Measurements from ENCODE around the gene LBHD2. TPM values are rescaled to one million over a fixed set of nuclear protein-coding genes. Genes with fewer than 3 reads are reported as not detected.

LBHD2 gene
- total and polyA plus RNA-seq, 2 donors, result not detected

GRCh38 chr14:103127861-103128598, 44.0 kb downstream of the LBHD2 start:
- peaks cover 3% of the 10 kb centered on the region for H3K4me1 ChIP-seq (ENCODE audit: insufficient read depth)
- 89% methylated on average over 16 of the region's 16 CpGs for WGBS
- no peak for DNase-seq (ENCODE audit: extremely low spot score)
- H3K27ac ChIP-seq (ENCODE audit: low read depth), result peak overlapping the region; percentile 24
- no peak overlapping the region for H3K4me3 ChIP-seq (ENCODE audit: low read depth, low read length)
- no peaks in the 10 kb centered on the region for H3K36me3 ChIP-seq (ENCODE audit: insufficient read depth)

GRCh38 chr14:103128631-103129300, 44.8 kb downstream of the LBHD2 start:
- Histone ChIP-seq H3K27ac (ENCODE audit: low read depth) (peak overlapping the region; percentile 24), H3K4me3 (ENCODE audit: low read depth, low read length) (no peak overlapping the region), H3K36me3 (ENCODE audit: insufficient read depth) (no peaks in the 10 kb centered on the region), H3K4me1 (ENCODE audit: insufficient read depth) (peaks cover 3% of the 10 kb centered on the region)
- DNase-seq (ENCODE audit: extremely low spot score), result no peak
- 73% methylated on average over 13 of the region's 13 CpGs for WGBS

GRCh38 chr14:103129301-103130016, 45.4 kb downstream of the LBHD2 start:
- Histone ChIP-seq H3K27ac (ENCODE audit: low read depth) (peak overlapping the region; percentile 13), H3K4me3 (ENCODE audit: low read depth, low read length) (no peak overlapping the region), H3K36me3 (ENCODE audit: insufficient read depth) (peaks cover 3% of the 10 kb centered on the region), H3K4me1 (ENCODE audit: insufficient read depth) (peaks cover 3% of the 10 kb centered on the region)
- DNase-seq (ENCODE audit: extremely low spot score), result no peak
- WGBS, result 85% methylated on average over 12 of the region's 12 CpGs

- Histone ChIP-seq H3K27ac (ENCODE audit: low read depth) (peak overlapping the region; percentile 69), H3K36me3 (ENCODE audit: insufficient read depth) (peaks cover 5% of the 10 kb centered on the region), H3K4me1 (ENCODE audit: insufficient read depth) (peaks cover 3% of the 10 kb centered on the region), H3K4me3 (ENCODE audit: low read depth, low read length) (no peak overlapping the region)
- no peak for DNase-seq (ENCODE audit: extremely low spot score)
- 90% methylated on average over 26 of the region's 26 CpGs for WGBS
Observed at GRCh38 chr14:103130017-103130764, 46.2 kb downstream of the LBHD2 start.

- WGBS, result 38% methylated on average over 8 of the region's 8 CpGs
- Histone ChIP-seq H3K36me3 (ENCODE audit: insufficient read depth) (peaks cover 5% of the 10 kb centered on the region), H3K4me1 (ENCODE audit: insufficient read depth) (no peaks in the 10 kb centered on the region), H3K27ac (ENCODE audit: low read depth) (peak overlapping the region; percentile 69), H3K4me3 (ENCODE audit: low read depth, low read length) (no peak overlapping the region)
- peak; percentile 75 for DNase-seq (ENCODE audit: extremely low spot score)
Observed at GRCh38 chr14:103130965-103131364, 47.0 kb downstream of the LBHD2 start.

- no peak for DNase-seq (ENCODE audit: extremely low spot score)
- no peak overlapping the region for H3K4me3 ChIP-seq (ENCODE audit: low read depth, low read length)
- 92% methylated on average over 9 of the region's 9 CpGs for WGBS
- no peak overlapping the region for H3K27ac ChIP-seq (ENCODE audit: low read depth)
- H3K36me3 ChIP-seq (ENCODE audit: insufficient read depth), result peaks cover 5% of the 10 kb centered on the region
- H3K4me1 ChIP-seq (ENCODE audit: insufficient read depth), result no peaks in the 10 kb centered on the region
Observed at GRCh38 chr14:103131580-103131979, 47.6 kb downstream of the LBHD2 start.

GRCh38 chr14:103132381-103133209, 48.6 kb downstream of the LBHD2 start:
- 77% methylated on average over 39 of the region's 39 CpGs for WGBS

GRCh38 chr14:103133210-103134140, 49.5 kb downstream of the LBHD2 start:
- Histone ChIP-seq H3K4me3 (ENCODE audit: low read depth, low read length) (no peak overlapping the region), H3K4me1 (ENCODE audit: insufficient read depth) (no peaks in the 10 kb centered on the region), H3K27ac (ENCODE audit: low read depth) (no peak overlapping the region), H3K36me3 (ENCODE audit: insufficient read depth) (peaks cover 5% of the 10 kb centered on the region)
- DNase-seq (ENCODE audit: extremely low spot score), result no peak
- WGBS, result 94% methylated on average over 25 of the region's 25 CpGs

More at GRCh38 chr14:103132381-103133209, 48.6 kb downstream of the LBHD2 start:
- DNase-seq (ENCODE audit: extremely low spot score), result no peak
- Histone ChIP-seq H3K36me3 (ENCODE audit: insufficient read depth) (peaks cover 5% of the 10 kb centered on the region), H3K4me1 (ENCODE audit: insufficient read depth) (no peaks in the 10 kb centered on the region), H3K4me3 (ENCODE audit: low read depth, low read length) (no peak overlapping the region), H3K27ac (ENCODE audit: low read depth) (no peak overlapping the region)

GRCh38 chr14:103134405-103134804, 50.4 kb downstream of the LBHD2 start:
- Histone ChIP-seq H3K4me1 (ENCODE audit: insufficient read depth) (no peaks in the 10 kb centered on the region), H3K4me3 (ENCODE audit: low read depth, low read length) (no peak overlapping the region), H3K36me3 (ENCODE audit: insufficient read depth) (peaks cover 5% of the 10 kb centered on the region), H3K27ac (ENCODE audit: low read depth) (no peak overlapping the region)
- DNase-seq (ENCODE audit: extremely low spot score), result no peak
- 69% methylated on average over 2 of the region's 2 CpGs for WGBS

- Histone ChIP-seq H3K36me3 (ENCODE audit: insufficient read depth) (peaks cover 5% of the 10 kb centered on the region), H3K4me1 (ENCODE audit: insufficient read depth) (no peaks in the 10 kb centered on the region), H3K27ac (ENCODE audit: low read depth) (no peak overlapping the region), H3K4me3 (ENCODE audit: low read depth, low read length) (no peak overlapping the region)
- DNase-seq (ENCODE audit: extremely low spot score), result no peak
- 95% methylated on average over 14 of the region's 14 CpGs for WGBS
Observed at GRCh38 chr14:103134919-103135318, 50.9 kb downstream of the LBHD2 start.

- H3K4me1 ChIP-seq (ENCODE audit: insufficient read depth), result no peaks in the 10 kb centered on the region
- no peak overlapping the region for H3K27ac ChIP-seq (ENCODE audit: low read depth)
- 85% methylated on average over 26 of the region's 26 CpGs for WGBS
- no peak overlapping the region for H3K4me3 ChIP-seq (ENCODE audit: low read depth, low read length)
- no peak for DNase-seq (ENCODE audit: extremely low spot score)
- peaks cover 5% of the 10 kb centered on the region for H3K36me3 ChIP-seq (ENCODE audit: insufficient read depth)
Observed at GRCh38 chr14:103135333-103136260, 51.6 kb downstream of the LBHD2 start.
